Sigmoid colon (tissue), 7 donors: Measurements from ENCODE around the gene BLMH. TPM values are rescaled to one million over a fixed set of nuclear protein-coding genes. Genes with fewer than 3 reads are reported as not detected.

Experiments used
- DNase-seq: peaks from one replicate; pipeline ENCODE4 v3.0.0-alpha.2; 2019
- H3K27ac ChIP-seq, 4 donors: fragments of 200-600 bp; sonication (generic); one replicate each; pipeline ENCODE4 v1.5.1; 2016 to 2019; ENCODE audit warnings: mild to moderate bottlenecking in 1 of 4
- H3K27me3 ChIP-seq, 3 donors: fragments of 200-600 bp; sonication (generic); one replicate each; pipeline ENCODE4 v1.5.1; 2019; ENCODE audit warnings: mild to moderate bottlenecking in 1 of 3
- H3K36me3 ChIP-seq, 4 donors: fragments of 200-600 bp; sonication (generic); one replicate each; pipeline ENCODE4 v1.5.1; 2016 to 2019
- H3K4me1 ChIP-seq, 4 donors: fragments of 200-600 bp; sonication (generic); one replicate each; pipeline ENCODE4 v1.5.1; 2017 to 2019
- H3K4me3 ChIP-seq, 4 donors: fragments of 200-600 bp; sonication (generic); one replicate each; pipeline ENCODE4 v1.5.1; 2017 to 2019; ENCODE audit warnings: mild to moderate bottlenecking in 2 of 4, moderate library complexity in 1 of 4
- H3K9me3 ChIP-seq, 4 donors: fragments of 200-600 bp in 3 of 4; sonication (generic) in 3 of 4; one replicate each; pipeline versions ENCODE4 v1.5.1 to v1.6.1; 2013 to 2019
- CTCF ChIP-seq, 4 experiments: fragments of 450-650 bp in 3 of 4; fragments of 200-600 bp in 1 of 4; IDR thresholded peaks; one replicate each; pipeline ENCODE4 v1.5.1; 2016 to 2019; ENCODE audit warnings: antibody characterized with exemption in 4 of 4, mild to moderate bottlenecking in 3 of 4, moderate library complexity in 2 of 4
- EP300 ChIP-seq, 4 donors: sonication (generic); formaldehyde crosslinking; IDR thresholded peaks; one replicate each; pipeline ENCODE4 v1.6.1; 2017; ENCODE audit warnings: antibody characterized with exemption in 4 of 4
- POLR2A ChIP-seq, 2 donors: fragments of 450-650 bp; IDR thresholded peaks; one replicate each; pipeline ENCODE4 v1.6.1; 2016; ENCODE audit warnings: antibody characterized with exemption in 2 of 2, mild to moderate bottlenecking in 2 of 2, moderate library complexity in 2 of 2
- POLR2AphosphoS5 ChIP-seq, 4 donors: sonication (generic); formaldehyde crosslinking; IDR thresholded peaks; one replicate each; pipeline ENCODE4 v1.6.1; 2017; ENCODE audit warnings: antibody characterized with exemption in 4 of 4
- WGBS, 2 donors: extraction: QIAGEN DNeasy Blood & Tissue Kit; methylation state at CpG; one replicate each; pipeline ENCODE4 v1.1.7; 2013; 5-methylcytosine and 5-hydroxymethylcytosine counted together
- intact Hi-C: fragments of 100-400 bp; cut with DNase I; formaldehyde crosslinking; loops from one replicate; pipeline ENCODE4 v1.15.1; 2023
- polyA plus RNA-seq, 3 donors: library from polyadenylated mRNA; stranded (reverse); fragments of 200-250 nt; gene quantifications; one replicate each; pipeline ENCODE4 v1.2.3, GENCODE V29; 2013
- total RNA-seq, 4 donors: library from RNA; depleted of rRNA; stranded (reverse); fragments of >200 nt; gene quantifications; one replicate each; pipeline ENCODE4 v1.1.0, GENCODE V29; 2016
- donor health status: healthy with polysubstance abuse.
- donor health status: Bipolar disorder and iron deficiency.
- donor health status: healthy.

Gene BLMH
- total and polyA plus RNA-seq, 7 donors = 8.6 to 33.8 (median 20.8) TPM

DNA sequence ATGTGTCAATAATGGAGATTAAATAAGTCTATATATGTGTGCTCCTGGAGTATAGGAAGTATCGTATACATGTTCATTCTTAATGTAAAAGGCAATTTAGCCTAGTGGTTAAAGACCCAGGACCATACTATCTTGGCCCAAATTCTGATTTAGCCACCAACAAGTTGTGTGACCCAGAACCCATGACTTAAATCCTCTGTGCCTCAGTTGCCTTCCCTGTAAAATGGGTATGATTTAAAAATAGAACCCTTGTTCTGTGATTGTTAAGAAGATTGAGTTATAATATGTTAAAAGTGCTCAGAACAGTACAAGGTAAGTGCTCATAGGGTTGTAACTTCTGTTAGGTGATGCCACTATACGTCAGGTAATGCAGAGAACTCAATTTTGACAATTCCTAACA lies 18.8 kb upstream of the BLMH start:
- Histone ChIP-seq H3K4me1 (no peaks in the 10 kb centered on the region), H3K4me3 (no peak overlapping the region), H3K27ac (no peak overlapping the region), H3K36me3 (no peaks in the 10 kb centered on the region), H3K9me3 (no peaks in the 10 kb centered on the region), H3K27me3 (no peaks in the 10 kb centered on the region)
- 96 to 97% methylated on average over 2 of the region's 2 CpGs for WGBS, 2 donors
- no peak for DNase-seq
- TF ChIP-seq EP300 (IDR thresholded peaks at IDR 0.05) (no peak), POLR2AphosphoS5 (IDR thresholded peaks at IDR 0.05) (no peak), CTCF (IDR thresholded peaks at IDR 0.05) (no peak), POLR2A (IDR thresholded peaks at IDR 0.05) (no peak)
- intact Hi-C loops = no loop called here

- WGBS, 2 donors = 96 to 97% methylated on average over 6 of the region's 6 CpGs
- TF ChIP-seq CTCF (IDR thresholded peaks at IDR 0.05) (no peak), EP300 (IDR thresholded peaks at IDR 0.05) (no peak), POLR2AphosphoS5 (IDR thresholded peaks at IDR 0.05) (no peak), POLR2A (IDR thresholded peaks at IDR 0.05) (no peak)
- Histone ChIP-seq H3K36me3 (no peaks in the 10 kb centered on the region), H3K4me1 (no peaks in the 10 kb centered on the region), H3K27me3 (no peaks in the 10 kb centered on the region), H3K9me3 (no peaks in the 10 kb centered on the region), H3K4me3 (no peak overlapping the region), H3K27ac (no peak overlapping the region)
- intact Hi-C loops = no loop called here
- no peak for DNase-seq
Observed at GRCh38 chr17:30309591-30309990, 17.8 kb upstream of the BLMH start.

DNA sequence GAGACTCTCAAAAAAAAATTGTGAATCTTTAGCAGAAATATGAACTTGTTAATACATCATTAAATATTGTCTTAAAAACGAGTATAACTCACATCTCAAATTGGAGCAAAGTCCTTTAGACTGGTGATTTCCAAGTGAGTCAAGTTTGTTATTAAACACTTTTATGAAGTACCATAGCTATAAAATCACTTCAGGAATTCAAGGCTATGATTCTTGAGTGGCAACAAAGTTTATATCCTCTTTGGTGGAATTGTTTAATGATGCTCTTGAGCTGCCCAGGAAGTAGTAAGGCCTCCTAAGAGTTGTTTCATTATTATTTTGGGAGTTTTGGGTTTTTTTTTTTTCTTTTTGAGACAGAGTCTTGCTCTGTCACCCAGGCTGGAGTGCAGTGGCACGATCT lies 16.7 kb upstream of the BLMH start:
- WGBS, 2 donors = 17 to 70% methylated on average over 2 of the region's 2 CpGs
- intact Hi-C loops = no loop called here
- TF ChIP-seq POLR2AphosphoS5 (IDR thresholded peaks at IDR 0.05) = no peak
- TF ChIP-seq CTCF (IDR thresholded peaks at IDR 0.05) = no peak
- no peak for TF ChIP-seq EP300 (IDR thresholded peaks at IDR 0.05)
- TF ChIP-seq POLR2A (IDR thresholded peaks at IDR 0.05) = no peak
- Histone ChIP-seq H3K27me3 (no peaks in the 10 kb centered on the region), H3K27ac (no peak overlapping the region), H3K4me1 (no peaks in the 10 kb centered on the region), H3K9me3 (no peaks in the 10 kb centered on the region), H3K36me3 (no peaks in the 10 kb centered on the region), H3K4me3 (no peak overlapping the region)
- no peak for DNase-seq

DNA sequence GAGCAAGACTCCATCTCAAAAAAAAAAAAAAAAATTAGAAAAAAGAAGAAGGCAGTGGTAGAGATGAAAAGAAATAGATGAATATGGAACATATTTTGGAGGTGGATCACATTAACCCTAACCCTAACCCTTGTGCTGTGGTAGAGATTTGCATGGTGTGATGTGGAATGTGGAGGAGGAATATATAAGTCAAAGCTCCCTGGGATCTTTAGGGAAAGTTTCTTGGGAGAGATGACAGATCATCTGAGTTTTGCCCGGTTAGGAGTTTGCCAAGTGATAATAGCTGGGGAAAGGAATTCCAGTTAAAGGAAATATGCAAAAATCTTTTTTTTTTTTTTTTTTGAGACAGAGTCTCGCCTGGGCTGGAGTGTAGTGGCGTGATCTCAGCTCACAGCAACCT lies 13.0 kb upstream of the BLMH start:
- no peak for TF ChIP-seq CTCF (IDR thresholded peaks at IDR 0.05)
- no peak for TF ChIP-seq EP300 (IDR thresholded peaks at IDR 0.05)
- TF ChIP-seq POLR2AphosphoS5 (IDR thresholded peaks at IDR 0.05) = no peak
- no peak for TF ChIP-seq POLR2A (IDR thresholded peaks at IDR 0.05)
- no peak overlapping the region for H3K4me3 ChIP-seq
- H3K36me3 ChIP-seq = no peaks in the 10 kb centered on the region
- H3K27ac ChIP-seq = no peak overlapping the region
- WGBS, 2 donors = 88 to 95% methylated on average over 3 of the region's 3 CpGs
- DNase-seq = no peak
- no peaks in the 10 kb centered on the region for H3K27me3 ChIP-seq
- H3K9me3 ChIP-seq = no peaks in the 10 kb centered on the region
- intact Hi-C loops = no loop called here
- no peaks in the 10 kb centered on the region for H3K4me1 ChIP-seq

DNA sequence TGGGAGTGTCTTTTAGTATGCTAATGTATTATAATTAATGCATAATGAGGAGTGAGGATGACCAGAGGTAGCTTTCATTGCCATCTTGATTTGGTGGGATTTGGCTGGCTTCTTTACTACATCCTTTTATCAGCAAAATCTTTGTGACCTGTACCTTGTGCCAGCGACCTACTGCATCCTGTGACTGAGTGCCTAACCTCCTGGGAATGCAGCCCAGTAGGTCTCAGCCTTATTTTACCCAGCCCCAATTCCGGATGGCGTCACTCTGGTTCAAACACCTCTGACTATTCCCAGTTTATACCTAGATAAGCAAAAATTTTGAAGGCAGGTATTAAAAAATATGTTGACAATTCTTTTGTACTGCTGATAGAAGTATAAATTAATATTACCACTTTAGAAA lies 10.5 kb upstream of the BLMH start:
- TF ChIP-seq POLR2AphosphoS5 (IDR thresholded peaks at IDR 0.05) (no peak), CTCF (IDR thresholded peaks at IDR 0.05) (no peak), POLR2A (IDR thresholded peaks at IDR 0.05) (no peak), EP300 (IDR thresholded peaks at IDR 0.05) (no peak)
- no peak for DNase-seq
- WGBS, 2 donors = 88 to 89% methylated on average over 3 of the region's 3 CpGs
- H3K9me3 ChIP-seq = no peaks in the 10 kb centered on the region
- H3K4me1 ChIP-seq = no peaks in the 10 kb centered on the region
- H3K27me3 ChIP-seq = no peaks in the 10 kb centered on the region
- H3K4me3 ChIP-seq = no peak overlapping the region
- intact Hi-C loops = no loop called here
- H3K27ac ChIP-seq = no peak overlapping the region
- H3K36me3 ChIP-seq = no peaks in the 10 kb centered on the region
